Activated CD8-positive, alpha-beta T cell treated with anti-CD3 and anti-CD28 coated beads for 36 hours (primary cell): ENCODE data around the gene GRIP1. TPM values are rescaled to one million over a fixed set of nuclear protein-coding genes. Genes with fewer than 3 reads are reported as not detected.

ENCODE experiments used
- ATAC-seq: fragments of 200-7000 bp; cut with Tn5 transposase; one replicate; pipeline ENCODE4 v1.10.0; 2021; ENCODE audit warnings: mild to moderate bottlenecking, moderate library complexity
- CTCF ChIA-PET: fragments of 350-600 bp; sonication (Branson Sonifier 250); formaldehyde crosslinking; loops from one replicate; lab custom pipeline; 2021; ENCODE audit warnings: antibody characterized with exemption; lab: Charles Lee
- POLR2A ChIA-PET: fragments of 350-600 bp; sonication (Branson Sonifier 250); formaldehyde crosslinking; loops from one replicate; lab custom pipeline; 2021; ENCODE audit warnings: antibody characterized with exemption; lab: Charles Lee
- DNase-seq: peaks from one replicate; pipeline ENCODE4 v3.0.0-alpha.2; 2020
- H3K27ac Mint-ChIP-seq: one replicate; pipeline ENCODE4 v1.8.0; 2021; ENCODE audit warnings: mild to moderate bottlenecking, mixed read lengths
- H3K27me3 Mint-ChIP-seq: one replicate; pipeline ENCODE4 v1.8.0; 2021; ENCODE audit warnings: mixed read lengths
- H3K36me3 Mint-ChIP-seq: one replicate; pipeline ENCODE4 v1.8.0; 2021; ENCODE audit warnings: low read depth, mixed read lengths
- H3K4me1 Mint-ChIP-seq: one replicate; pipeline ENCODE4 v1.8.0; 2021; ENCODE audit warnings: low read depth, mixed read lengths
- H3K4me3 Mint-ChIP-seq: one replicate; pipeline ENCODE4 v1.8.0; 2021; ENCODE audit warnings: mild to moderate bottlenecking, moderate library complexity, mixed read lengths
- H3K9me3 Mint-ChIP-seq: one replicate; pipeline ENCODE4 v1.8.0; 2021; ENCODE audit warnings: mixed read lengths
- CTCF ChIP-seq: fragments of 200-600 bp; IDR thresholded peaks from one replicate; pipeline ENCODE4 v1.8.0; 2022; ENCODE audit warnings: antibody characterized with exemption, mild to moderate bottlenecking
- intact Hi-C: fragments of 100-400 bp; cut with micrococcal nuclease; formaldehyde crosslinking; loops from one replicate; pipeline ENCODE4 v1.10.0; 2022
- total RNA-seq, 2 experiments: library from RNA; stranded (reverse); gene quantifications; one replicate each; pipeline ENCODE4 v1.2.3, GENCODE V29; 2021

GRIP1 gene
- total RNA-seq, 2 experiments from 2014 or later, result 0.51 to 0.61 TPM

DNA sequence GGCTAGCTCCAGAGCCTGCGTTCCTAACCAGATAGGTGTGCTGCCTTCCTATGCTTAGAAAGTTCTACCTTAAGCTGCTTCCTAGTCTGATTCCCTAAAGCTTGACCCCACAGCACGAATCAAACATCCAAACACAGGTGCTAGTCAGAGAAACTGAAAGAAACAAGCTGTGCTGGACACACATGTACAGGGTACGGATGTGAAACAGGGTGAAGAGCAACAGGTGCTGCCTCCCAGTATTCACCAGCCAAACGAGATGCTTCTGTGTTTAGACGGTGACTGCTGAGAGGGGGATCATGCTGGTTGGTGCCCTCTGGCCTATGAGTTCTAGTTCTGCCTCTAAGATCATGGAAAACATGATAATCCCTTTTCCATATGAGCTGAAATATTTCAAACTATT lies 105.3 kb downstream of the GRIP1 start:
- peaks cover 2% of the 10 kb centered on the region for H3K27me3 Mint-ChIP-seq
- DNase-seq, result no peak
- ChIA-PET CTCF (no interaction called here), POLR2A (no interaction called here)
- H3K4me3 Mint-ChIP-seq, result no peak overlapping the region
- ATAC-seq, result no peak
- H3K27ac Mint-ChIP-seq, result no peak overlapping the region
- no peaks in the 10 kb centered on the region for H3K9me3 Mint-ChIP-seq
- H3K36me3 Mint-ChIP-seq, result no peaks in the 10 kb centered on the region
- intact Hi-C loops, result no loop called here
- TF ChIP-seq CTCF, result no peak
- no peaks in the 10 kb centered on the region for H3K4me1 Mint-ChIP-seq

GRCh38 chr12:66572845-66573244 lies 106.0 kb downstream of the GRIP1 start:
- ATAC-seq (no peak), DNase-seq (no peak)
- TF ChIP-seq CTCF, result no peak
- intact Hi-C loops, result no loop called here
- H3K27me3 Mint-ChIP-seq, result peaks cover 2% of the 10 kb centered on the region
- no peaks in the 10 kb centered on the region for H3K4me1 Mint-ChIP-seq
- H3K9me3 Mint-ChIP-seq, result no peaks in the 10 kb centered on the region
- ChIA-PET POLR2A (interaction anchor here (0.6 kb wide), 1 partner anchor 696 kb away, joined by 3 read pairs; the partner anchor contains the start of gene CAND1), CTCF (no interaction called here)
- H3K27ac Mint-ChIP-seq, result no peak overlapping the region
- H3K36me3 Mint-ChIP-seq, result no peaks in the 10 kb centered on the region
- no peak overlapping the region for H3K4me3 Mint-ChIP-seq

GRCh38 chr12:66571361-66571915 lies 107.4 kb downstream of the GRIP1 start:
- POLR2A ChIA-PET, result interaction anchor here (0.6 kb wide), 1 partner anchor 201 kb away, joined by 3 read pairs; no protein-coding TSS in a partner anchor
- no peak overlapping the region for H3K4me3 Mint-ChIP-seq
- intact Hi-C loops, result no loop called here

GRCh38 chr12:66563220-66563619 lies 115.7 kb downstream of the GRIP1 start:
- TF ChIP-seq CTCF, result no peak
- H3K27me3 Mint-ChIP-seq, result no peaks in the 10 kb centered on the region
- ATAC-seq (no peak), DNase-seq (no peak)
- H3K27ac Mint-ChIP-seq, result no peak overlapping the region
- intact Hi-C loops, result no loop called here
- peaks cover 13% of the 10 kb centered on the region for H3K9me3 Mint-ChIP-seq
- no peak overlapping the region for H3K4me3 Mint-ChIP-seq
- no peaks in the 10 kb centered on the region for H3K4me1 Mint-ChIP-seq
- ChIA-PET CTCF (no interaction called here), POLR2A (no interaction called here)
- no peaks in the 10 kb centered on the region for H3K36me3 Mint-ChIP-seq

More at GRCh38 chr12:66571361-66571915, 107.4 kb downstream of the GRIP1 start:
- H3K9me3 Mint-ChIP-seq, result no peaks in the 10 kb centered on the region
- DNase-seq (no peak), ATAC-seq (no peak)
- peaks cover 2% of the 10 kb centered on the region for H3K27me3 Mint-ChIP-seq
- CTCF ChIA-PET, result no interaction called here
- no peak overlapping the region for H3K27ac Mint-ChIP-seq
- no peak for TF ChIP-seq CTCF
- H3K36me3 Mint-ChIP-seq, result no peaks in the 10 kb centered on the region
- no peaks in the 10 kb centered on the region for H3K4me1 Mint-ChIP-seq

- no peak for ATAC-seq
- intact Hi-C loops, result no loop called here
- Mint-ChIP-seq H3K4me1 (peaks cover 2% of the 10 kb centered on the region), H3K27me3 (peaks cover 7% of the 10 kb centered on the region), H3K9me3 (peaks cover 6% of the 10 kb centered on the region), H3K4me3 (no peak overlapping the region), H3K36me3 (no peaks in the 10 kb centered on the region), H3K27ac (no peak overlapping the region)
- CTCF ChIA-PET, result no interaction called here
- POLR2A ChIA-PET, result no interaction called here
- no peak for DNase-seq
- no peak for TF ChIP-seq CTCF
These were observed 123.8 kb downstream of the GRIP1 start for GRCh38 chr12:66555113-66555512.
